RWPE2 (cell line): Measurements from ENCODE around the gene UBL5.

Source experiments
- ATAC-seq: fragments of 200-7000 bp; cut with Tn5 transposase; 3 replicates; pipeline ENCODE4 v1.9.1; 2021; ENCODE audit warnings: low read depth
- DNase-seq: peaks from one replicate; pipeline ENCODE4 v3.0.0-alpha.2; 2020; ENCODE audit warnings: low spot score
- H3K27ac ChIP-seq: fragments of 450-650 bp; 2 replicates; pipeline ENCODE4 v1.5.1; 2017; ENCODE audit warnings: mild to moderate bottlenecking; ENCODE audit not compliant: poor library complexity, severe bottlenecking
- H3K27me3 ChIP-seq: fragments of 250-450 bp; sonication (Bioruptor Pico); 2 replicates; pipeline ENCODE4 v1.5.1; 2021; ENCODE audit warnings: mild to moderate bottlenecking, moderate library complexity; ENCODE audit not compliant: insufficient read depth, poor library complexity, severe bottlenecking
- H3K36me3 ChIP-seq: fragments of 250-450 bp; sonication (Bioruptor Pico); 2 replicates; pipeline ENCODE4 v1.5.1; 2020; ENCODE audit warnings: low read depth, mild to moderate bottlenecking, moderate library complexity
- H3K4me1 ChIP-seq: fragments of 250-450 bp; sonication (Bioruptor Pico); 2 replicates; pipeline ENCODE4 v1.5.1; 2021; ENCODE audit warnings: mild to moderate bottlenecking, moderate library complexity; ENCODE audit not compliant: insufficient read depth, poor library complexity, severe bottlenecking
- H3K4me3 ChIP-seq: fragments of 250-450 bp; sonication (Bioruptor Pico); 2 replicates; pipeline ENCODE4 v1.5.1; 2021; ENCODE audit warnings: mild to moderate bottlenecking, moderate library complexity; ENCODE audit not compliant: severe bottlenecking
- H3K9me3 ChIP-seq: fragments of 250-450 bp; sonication (Bioruptor Pico); 2 replicates; pipeline ENCODE4 v1.5.1; 2021; ENCODE audit warnings: mild to moderate bottlenecking, moderate library complexity; ENCODE audit not compliant: severe bottlenecking
- CTCF ChIP-seq: fragments of 450-650 bp; IDR thresholded peaks from one replicate; pipeline ENCODE4 v1.5.1; 2017; ENCODE audit warnings: mild to moderate bottlenecking, moderate library complexity; ENCODE audit not compliant: poor library complexity, severe bottlenecking

Gene UBL5

GRCh38 chr19:9799162-9799561 is 28.6 kb upstream of the UBL5 start:
- DNase-seq, result no peak
- TF ChIP-seq CTCF, result no peak
- Histone ChIP-seq H3K4me1 (peaks cover 7% of the 10 kb centered on the region), H3K9me3 (no peaks in the 10 kb centered on the region), H3K36me3 (no peaks in the 10 kb centered on the region), H3K27me3 (no peaks in the 10 kb centered on the region), H3K4me3 (no peak overlapping the region), H3K27ac (no peak overlapping the region)
- no peak for ATAC-seq

GRCh38 chr19:9801976-9802375 is 25.7 kb upstream of the UBL5 start:
- no peak for DNase-seq
- Histone ChIP-seq H3K27me3 (no peaks in the 10 kb centered on the region), H3K27ac (no peak overlapping the region), H3K36me3 (peaks cover 3% of the 10 kb centered on the region; the same call in 1 of the 2 replicates), H3K9me3 (no peaks in the 10 kb centered on the region), H3K4me1 (peaks cover 4% of the 10 kb centered on the region), H3K4me3 (no peak overlapping the region)
- ATAC-seq, result no peak
- TF ChIP-seq CTCF, result no peak

- DNase-seq (no peak), ATAC-seq (no peak)
- H3K4me1 ChIP-seq, result no peaks in the 10 kb centered on the region
- no peaks in the 10 kb centered on the region for H3K9me3 ChIP-seq
- H3K36me3 ChIP-seq, result peaks cover 23% of the 10 kb centered on the region
- TF ChIP-seq CTCF, result no peak
- H3K4me3 ChIP-seq, result no peak overlapping the region
- no peaks in the 10 kb centered on the region for H3K27me3 ChIP-seq
- no peak overlapping the region for H3K27ac ChIP-seq
Measured at GRCh38 chr19:9806803-9807202, 20.9 kb upstream of the UBL5 start.

- no peak for DNase-seq
- Histone ChIP-seq H3K4me3 (no peak overlapping the region), H3K9me3 (no peaks in the 10 kb centered on the region), H3K4me1 (no peaks in the 10 kb centered on the region), H3K36me3 (peaks cover 39% of the 10 kb centered on the region), H3K27ac (no peak overlapping the region), H3K27me3 (no peaks in the 10 kb centered on the region)
- no peak for ATAC-seq
- TF ChIP-seq CTCF, result no peak
Measured at GRCh38 chr19:9808855-9809824, 18.6 kb upstream of the UBL5 start.

GRCh38 chr19:9811139-9811538 is 16.6 kb upstream of the UBL5 start:
- no peak for TF ChIP-seq CTCF
- Histone ChIP-seq H3K9me3 (no peaks in the 10 kb centered on the region), H3K36me3 (peaks cover 53% of the 10 kb centered on the region), H3K27ac (no peak overlapping the region), H3K4me1 (no peaks in the 10 kb centered on the region), H3K4me3 (no peak overlapping the region), H3K27me3 (no peaks in the 10 kb centered on the region)
- DNase-seq (no peak), ATAC-seq (no peak)
